GM19397 (cell line): ENCODE measurements around the gene RNF187.
"Not testable (repeated sequence)": the region's sequence is repeated elsewhere in the genome, so short reads cannot be mapped to it uniquely, and the experiment has no call there.

ENCODE experiments used
- ATAC-seq: cut with Tn5 transposase; IDR thresholded peaks from one replicate; pipeline ENCODE4 v1.9.1; 2021; ENCODE audit warnings: mild to moderate bottlenecking, moderate library complexity; ENCODE audit not compliant: unreplicated experiment

RNF187 gene

GRCh38 chr1:228483789-228484188, 3.4 kb upstream of the RNF187 start:
- ATAC-seq: no peak

DNA sequence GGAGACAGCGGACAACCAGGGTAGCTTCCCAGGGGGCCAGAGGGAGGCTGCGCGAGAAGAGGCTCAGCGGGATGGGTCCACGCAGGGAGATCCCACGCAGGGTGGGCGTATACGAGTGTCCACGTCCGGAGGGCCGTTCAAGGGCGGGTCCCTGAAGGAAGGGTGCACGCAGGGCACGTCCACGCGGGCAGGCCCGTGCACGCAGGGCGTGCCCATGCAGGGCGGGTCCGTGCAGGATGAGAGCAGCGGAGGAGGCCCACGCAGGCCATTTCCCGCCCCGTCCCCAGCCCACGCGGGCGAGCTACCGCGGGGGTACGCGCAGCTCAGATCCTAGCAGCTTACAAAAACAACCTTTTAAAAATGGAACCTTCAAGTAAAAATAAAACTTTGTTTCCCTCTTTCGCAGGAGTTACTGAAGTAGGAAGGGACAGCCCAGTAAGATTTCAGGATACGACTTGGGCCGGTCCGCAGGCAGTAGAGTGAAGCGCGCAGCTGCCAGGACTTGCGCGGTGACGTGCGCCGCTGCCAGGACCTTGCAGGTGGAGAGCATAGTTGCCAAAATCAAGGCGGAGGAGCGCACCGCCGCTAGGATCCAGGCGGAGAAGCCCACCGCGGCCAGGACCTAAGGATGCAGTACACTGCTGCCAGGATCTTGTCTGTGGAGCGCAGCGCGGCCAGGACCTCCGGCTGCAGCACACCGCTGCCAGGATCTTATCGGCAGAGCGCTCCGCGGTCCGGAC, 416 bp upstream of the RNF187 start:
- ATAC-seq: peak; percentile 58

DNA sequence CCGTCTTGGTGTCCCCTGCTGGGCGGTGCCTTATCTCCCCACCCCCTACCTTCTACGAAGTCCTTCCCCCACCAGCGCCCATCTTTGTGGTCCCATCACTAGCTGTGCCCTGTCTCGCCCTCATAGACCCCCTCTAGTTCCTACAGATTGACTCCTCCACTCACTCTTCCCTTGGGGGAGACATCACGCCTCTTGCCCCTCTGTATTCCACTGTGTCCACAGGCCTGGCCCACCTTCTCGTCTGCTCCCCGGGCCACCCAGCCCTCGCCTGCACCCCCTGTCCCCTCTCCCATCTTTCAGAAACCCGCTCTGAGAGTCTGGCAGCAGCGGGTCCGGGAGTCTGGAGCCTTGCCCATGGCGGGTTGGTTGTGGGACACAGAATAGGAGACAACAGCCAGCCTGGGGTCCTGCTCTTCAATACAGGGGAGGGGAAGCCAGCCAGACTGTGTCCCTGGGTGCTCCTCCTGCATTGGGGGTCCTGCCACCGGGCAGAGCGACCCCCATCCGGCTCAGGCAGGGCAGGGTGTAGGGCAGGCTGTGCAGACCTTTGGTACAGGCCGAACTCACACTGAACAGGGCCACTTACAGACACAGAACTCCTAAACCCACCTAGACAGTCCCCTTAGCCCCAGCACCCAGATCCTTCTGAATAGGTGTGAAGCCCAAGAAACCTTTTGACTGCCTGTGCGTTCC, 1.1 kb downstream of the RNF187 start:
- no peak for ATAC-seq

DNA sequence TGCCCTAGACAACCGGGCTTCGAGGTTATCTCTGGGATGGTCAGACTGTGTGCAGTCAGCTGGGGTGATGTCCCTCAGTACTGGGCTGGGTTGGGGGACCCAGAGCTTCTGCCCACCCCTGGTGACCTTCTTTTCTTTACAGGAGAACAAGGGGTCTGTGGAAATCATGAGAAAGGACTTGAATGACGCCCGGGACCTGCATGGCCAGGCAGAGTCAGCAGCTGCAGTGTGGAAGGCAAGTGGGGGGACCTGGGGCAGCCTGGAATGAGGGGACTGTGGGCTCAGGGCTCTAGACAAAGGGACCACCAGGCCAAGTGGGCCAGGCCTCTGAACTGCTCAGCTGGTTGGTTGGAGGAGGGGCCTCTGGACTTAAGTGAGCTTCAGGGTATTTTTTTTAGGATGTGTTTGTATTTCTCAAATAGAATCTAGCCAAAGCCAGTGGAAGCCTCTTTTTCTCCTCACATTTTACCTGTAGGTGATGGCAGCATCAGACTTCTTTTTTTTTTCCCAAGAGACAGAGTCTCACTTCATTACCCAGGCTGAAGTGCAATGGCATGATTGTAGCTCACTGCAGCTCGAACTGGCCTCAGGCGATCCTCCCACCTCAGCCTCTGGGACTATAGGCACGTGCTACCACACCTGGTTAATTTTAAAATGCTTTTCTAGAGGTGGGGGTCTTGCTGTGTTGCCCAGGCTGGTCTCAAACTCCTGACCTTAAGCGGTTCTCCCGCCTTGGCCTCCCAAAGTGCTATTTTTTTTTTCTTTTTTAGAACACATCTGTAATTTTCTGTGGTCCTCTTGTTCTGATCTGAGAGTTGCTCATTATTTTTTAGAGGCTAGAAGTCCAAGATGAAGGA, 1.9 kb downstream of the RNF187 start:
- ATAC-seq: no peak

- ATAC-seq: no peak
Observed at GRCh38 chr1:228490120-228491078, 3.2 kb downstream of the RNF187 start.

DNA sequence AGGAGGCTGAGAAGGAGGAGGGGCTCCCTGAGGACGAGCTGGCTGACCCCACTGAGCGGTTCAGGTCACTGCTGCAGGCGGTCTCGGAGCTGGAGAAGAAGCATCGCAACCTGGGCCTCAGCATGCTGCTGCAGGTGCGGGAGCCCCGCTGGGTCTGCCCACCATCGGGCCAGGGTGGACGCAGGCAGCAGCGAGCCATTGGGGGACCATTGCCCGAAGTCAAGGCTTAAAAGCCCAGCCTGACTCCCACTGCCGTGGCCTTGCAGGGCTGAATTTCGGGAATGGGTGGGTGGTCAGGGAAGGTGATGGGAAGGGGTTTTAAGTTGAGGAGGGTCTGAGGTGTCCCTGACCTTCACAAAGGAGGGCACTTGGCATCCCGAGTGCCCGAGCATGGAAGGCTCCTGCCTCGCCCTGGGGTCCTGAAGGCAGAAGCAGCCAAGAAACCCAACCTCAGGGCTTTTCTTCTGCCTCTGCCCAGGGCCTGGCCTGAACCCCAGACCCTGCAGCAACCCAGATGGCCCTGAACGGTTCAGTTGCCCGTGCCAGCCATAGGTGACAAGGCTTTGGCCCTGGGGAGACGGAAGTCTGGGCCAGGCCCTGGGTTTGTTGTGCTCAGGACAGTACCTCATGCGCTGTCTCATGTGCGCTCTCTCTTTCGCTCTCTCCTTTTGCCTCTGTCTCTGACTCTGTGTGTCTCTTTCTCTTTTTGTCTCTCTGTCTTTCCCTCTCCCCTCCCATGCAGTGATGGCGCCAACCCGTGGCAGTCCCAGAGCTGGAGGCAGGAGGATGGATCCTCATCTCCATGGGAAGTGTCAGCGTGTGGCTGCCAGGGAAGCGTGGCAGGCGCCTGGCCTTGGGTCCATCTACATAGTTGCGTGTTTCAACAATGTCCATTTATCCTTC, 6.2 kb downstream of the RNF187 start:
- no peak for ATAC-seq

DNA sequence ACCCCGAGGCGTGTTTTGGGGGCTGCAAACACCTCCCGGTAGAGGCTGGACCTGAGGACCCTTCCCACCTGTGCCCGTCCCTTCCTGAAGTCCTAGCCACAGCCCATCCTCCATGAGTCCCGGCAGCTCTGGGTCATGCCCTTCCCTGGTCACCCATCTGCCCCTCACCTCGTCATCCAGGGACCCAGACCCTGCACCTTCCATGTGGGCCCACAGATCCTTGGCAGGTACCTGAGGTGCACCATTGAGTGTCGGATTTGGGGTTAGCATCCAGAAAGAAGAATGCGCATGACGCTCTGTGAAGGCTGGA, 6.8 kb downstream of the RNF187 start:
- no peak for ATAC-seq

DNA sequence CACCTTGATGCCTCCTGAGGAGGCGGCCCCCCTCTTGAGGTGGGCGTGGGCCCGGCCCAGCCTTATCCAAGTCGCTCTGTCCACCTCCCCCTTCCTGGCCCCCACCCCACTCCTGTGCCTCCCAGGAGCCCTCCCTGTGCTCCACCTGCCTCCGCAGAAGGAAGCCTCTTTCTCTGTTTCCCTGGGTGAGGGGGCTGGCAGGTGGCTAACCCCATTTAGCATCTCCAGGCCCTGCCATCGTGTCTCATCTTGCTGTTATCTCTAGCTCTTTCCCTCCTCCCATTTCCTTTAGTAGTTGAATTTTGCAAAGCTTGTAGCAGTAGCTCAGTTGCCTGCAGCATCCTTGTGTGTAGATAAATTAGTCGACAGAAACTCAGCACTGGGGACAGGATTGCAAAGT, 7.2 kb downstream of the RNF187 start:
- ATAC-seq: no peak

DNA sequence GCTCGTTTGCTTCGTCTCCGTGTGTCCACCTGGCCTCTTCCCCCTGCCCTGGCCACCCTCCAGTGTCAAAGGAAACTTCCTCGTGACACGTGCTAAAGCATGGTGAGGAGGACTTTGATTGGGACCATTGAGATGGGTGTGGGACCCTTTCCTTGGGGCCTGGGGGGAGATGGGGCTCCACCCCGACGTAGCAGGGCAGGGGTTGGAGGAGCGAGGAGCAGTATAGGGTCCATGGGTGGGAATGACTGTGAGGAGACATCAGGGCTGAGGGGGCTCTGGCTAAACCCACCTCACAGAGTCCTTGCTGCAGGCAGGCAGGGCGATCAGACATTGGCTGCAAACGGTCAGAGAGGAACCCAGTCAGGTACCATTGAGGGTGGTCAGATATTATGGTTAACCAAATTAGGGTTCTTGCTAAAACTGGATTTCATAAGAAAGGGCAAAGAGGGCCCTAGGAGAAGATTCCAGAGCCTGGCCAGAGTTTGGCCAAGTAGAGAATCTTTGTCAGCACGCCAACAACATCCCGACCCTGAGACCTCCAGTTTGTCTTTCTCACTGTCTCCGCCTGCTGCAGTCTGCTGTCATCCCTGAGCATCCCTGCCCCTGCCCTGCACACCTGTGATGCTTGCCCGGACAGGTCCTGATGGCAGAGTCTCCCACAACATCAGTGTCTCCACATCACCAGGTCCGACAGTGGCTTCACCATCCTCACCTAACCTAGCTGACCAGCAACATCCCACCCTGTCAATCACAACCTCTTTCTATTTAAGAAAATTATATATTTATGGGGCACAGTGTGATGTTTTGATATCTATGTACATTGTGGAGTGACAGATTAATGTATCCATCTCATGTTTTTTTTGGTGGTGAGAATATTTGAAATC, 8.0 kb downstream of the RNF187 start:
- no peak for ATAC-seq

- ATAC-seq: no peak
Observed at GRCh38 chr1:228496084-228496483, 8.9 kb downstream of the RNF187 start.

- no peak for ATAC-seq
Observed at GRCh38 chr1:228496494-228496893, 9.3 kb downstream of the RNF187 start.

DNA sequence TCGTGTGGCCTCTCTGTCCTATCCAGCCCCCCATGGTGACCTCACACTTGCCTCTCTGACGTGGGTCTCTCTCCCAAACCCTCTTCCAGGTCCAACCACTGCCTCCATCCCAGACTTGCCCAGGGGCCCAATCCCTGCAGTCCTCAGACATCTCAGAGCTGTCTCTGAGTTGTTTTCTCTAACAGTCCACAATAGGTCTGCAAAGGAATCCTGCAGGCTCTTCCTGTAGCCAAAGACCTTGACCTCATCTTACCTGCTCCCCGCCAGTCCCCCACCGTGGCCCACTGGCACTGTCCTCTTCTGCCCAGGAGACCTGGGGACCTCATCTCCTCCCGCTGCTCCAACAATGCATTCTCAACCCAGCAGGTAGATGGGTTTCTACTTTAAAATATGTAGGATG, 10.0 kb downstream of the RNF187 start:
- no peak for ATAC-seq

DNA sequence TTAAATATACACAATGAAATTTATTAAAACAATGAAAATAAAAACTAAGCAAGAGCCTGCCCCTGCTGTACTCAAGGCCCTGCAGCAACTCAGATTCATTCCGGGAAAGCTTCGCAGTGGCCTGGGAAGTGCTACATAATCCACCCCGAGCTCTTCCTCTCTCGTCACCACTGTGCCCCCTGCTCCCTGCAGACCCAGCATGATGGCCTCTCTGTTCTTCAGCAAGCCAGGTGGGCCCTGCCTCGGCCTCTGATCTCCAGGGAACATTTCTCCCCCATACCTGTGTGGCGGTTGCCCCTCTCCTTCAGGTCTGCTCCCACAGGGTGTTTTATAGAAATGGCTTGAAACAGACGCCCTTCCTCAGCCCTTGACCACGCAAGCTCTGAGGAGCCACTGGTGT, 10.6 kb downstream of the RNF187 start:
- ATAC-seq: no peak

- ATAC-seq: no peak
Observed at GRCh38 chr1:228500143-228500734, 13.1 kb downstream of the RNF187 start.

- ATAC-seq: peak; percentile 85
Observed at GRCh38 chr1:228500901-228501871, 14.0 kb downstream of the RNF187 start.

DNA sequence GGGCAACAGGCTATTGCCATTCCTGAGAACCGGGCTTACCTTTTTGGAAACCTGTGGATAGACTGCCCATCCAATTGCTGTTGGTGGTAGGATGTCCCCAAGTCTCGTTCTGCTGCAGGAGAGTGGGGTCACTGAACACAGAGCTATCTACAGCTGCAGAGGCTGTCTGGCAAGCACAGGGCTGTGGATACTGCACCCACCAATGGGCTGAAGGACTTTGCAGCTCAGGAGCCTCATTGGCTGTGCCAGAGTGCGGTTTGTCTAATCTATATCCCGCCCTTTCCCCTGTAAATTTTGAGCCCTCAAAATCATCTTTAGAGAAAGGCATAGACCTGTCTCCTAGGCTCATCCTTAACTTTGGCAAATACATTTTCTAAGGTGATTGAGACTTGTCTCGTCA, 15.3 kb downstream of the RNF187 start:
- no peak for ATAC-seq

DNA sequence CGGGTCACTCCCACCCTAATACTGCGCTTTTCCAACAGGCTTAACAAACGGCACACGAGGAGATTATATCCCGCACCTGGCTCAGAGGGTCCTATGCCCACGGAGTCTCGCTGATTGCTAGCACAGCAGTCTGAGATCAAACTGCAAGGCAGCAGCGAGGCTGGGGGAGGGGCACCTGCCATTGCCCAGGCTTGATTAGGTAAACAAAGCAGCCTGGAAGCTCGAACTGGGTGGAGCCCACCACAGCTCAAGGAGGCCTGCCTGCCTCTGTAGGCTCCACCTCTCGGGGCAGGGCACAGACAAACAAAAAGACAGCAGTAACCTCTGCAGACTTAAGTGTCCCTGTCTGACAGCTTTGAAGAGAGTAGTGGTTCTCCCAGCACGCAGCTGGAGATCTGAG, 18.8 kb downstream of the RNF187 start:
- not testable (repeated sequence) for ATAC-seq
